Endothelial cell of umbilical vein (primary cell): ENCODE measurements around the gene ABCC10. TPM values are rescaled to one million over a fixed set of nuclear protein-coding genes. Genes with fewer than 3 reads are reported as not detected.

ENCODE experiments used
- BruUV-seq: library from RNA; stranded (reverse); fragments of 400-500 nt; replicated peaks from 2 replicates; lab custom pipeline; 2021; lab: Mats Ljungman, UMichigan
- CTCF ChIA-PET: fragments of 300-600, 350-600 bp; sonication (Branson Sonifier 250); formaldehyde crosslinking; loops from one replicate; lab custom pipeline; 2021; ENCODE audit warnings: antibody characterized with exemption, inconsistent platforms; lab: Charles Lee
- POLR2A ChIA-PET: fragments of 300-600, 350-600 bp; sonication (Branson Sonifier 250); formaldehyde crosslinking; loops from one replicate; lab custom pipeline; 2021; ENCODE audit warnings: antibody characterized with exemption, inconsistent platforms; lab: Charles Lee
- DNase-seq: peaks from one replicate; pipeline ENCODE4 v3.0.0-alpha.2; 2011; ENCODE audit warnings: low read depth, low spot score
- FAIRE-seq: peaks from 2 replicates; lab custom pipeline; 2011; peaks lifted over from hg19 to GRCh38; lab: Jason Lieb, UNC
- H2AFZ ChIP-seq: 2 replicates; pipeline ENCODE4 v1.6.0; 2012; ENCODE audit warnings: low read depth, low read length, control low read depth, inconsistent platforms
- H3K27ac ChIP-seq: 2 replicates; pipeline ENCODE4 v1.5.1; 2011; ENCODE audit warnings: low read depth, mild to moderate bottlenecking, control low read depth, low read length, moderate library complexity; ENCODE audit not compliant: insufficient read depth
- H3K27me3 ChIP-seq, 2 experiments: 2 replicates each; pipeline versions ENCODE4 v1.6.0 to v1.6.1; 2011; ENCODE audit warnings: low read length in 2 of 2, mixed read lengths in 1 of 2; ENCODE audit not compliant: control insufficient read depth in 2 of 2, insufficient read depth in 2 of 2
- H3K36me3 ChIP-seq, 2 experiments: 2 replicates in 1 of 2; 3 replicates in 1 of 2; pipeline ENCODE4 v1.5.1; 2011; ENCODE audit warnings: low read length in 2 of 2, mild to moderate bottlenecking in 1 of 2, moderate library complexity in 1 of 2; ENCODE audit not compliant: control insufficient read depth in 2 of 2, insufficient read depth in 2 of 2; ENCODE audit errors: extremely low read depth in 1 of 2
- H3K4me1 ChIP-seq: 3 replicates; pipeline ENCODE4 v1.5.1; 2011; ENCODE audit warnings: mild to moderate bottlenecking, low read length; ENCODE audit not compliant: control insufficient read depth, insufficient read depth; ENCODE audit errors: extremely low read depth
- H3K4me2 ChIP-seq: 2 replicates; pipeline ENCODE4 v1.6.1; 2011; ENCODE audit warnings: low read length, control low read depth, mixed read lengths; ENCODE audit not compliant: insufficient read depth
- H3K4me3 ChIP-seq, 3 experiments: fragments of 200-600 bp in 1 of 3; sonication (generic), shearing (Covaris generic) in 1 of 3; replicated peaks in 1 of 3; 2 replicates each; pipeline ENCODE4 v1.5.1; 2011 to 2016; ENCODE audit warnings: control low read depth in 3 of 3, low read length in 3 of 3, mild to moderate bottlenecking in 2 of 3, inconsistent platforms in 1 of 3, low read depth in 1 of 3, moderate library complexity in 1 of 3; ENCODE audit not compliant: insufficient read depth in 1 of 3
- H3K79me2 ChIP-seq: 2 replicates; pipeline ENCODE4 v1.6.0; 2012; ENCODE audit warnings: low read length, inconsistent platforms; ENCODE audit not compliant: control insufficient read depth, insufficient read depth
- H3K9ac ChIP-seq: replicated peaks from 2 replicates; pipeline ENCODE3; 2011; ENCODE audit warnings: low read length, control low read depth; ENCODE audit not compliant: insufficient read depth; ENCODE audit errors: extremely low read depth
- H3K9me1 ChIP-seq: replicated peaks from 3 replicates; pipeline ENCODE4 v1.6.0; 2011; ENCODE audit warnings: mild to moderate bottlenecking, low read length; ENCODE audit not compliant: control insufficient read depth, insufficient read depth; ENCODE audit errors: extremely low read depth
- H3K9me3 ChIP-seq: replicated peaks from 2 replicates; pipeline ENCODE4 v1.5.1; 2012; ENCODE audit warnings: low read length, inconsistent platforms; ENCODE audit not compliant: control insufficient read depth, insufficient read depth
- H4K20me1 ChIP-seq: replicated peaks from 2 replicates; pipeline ENCODE3; 2011; ENCODE audit warnings: mild to moderate bottlenecking, low read length; ENCODE audit not compliant: control insufficient read depth, insufficient read depth; ENCODE audit errors: extremely low read depth
- EZH2 ChIP-seq: IDR thresholded peaks from 2 replicates; pipeline ENCODE4 v1.6.1; 2012; ENCODE audit warnings: borderline replicate concordance, low read depth, mild to moderate bottlenecking, moderate library complexity, low read length, inconsistent platforms; ENCODE audit not compliant: severe bottlenecking
- FOS ChIP-seq: IDR thresholded peaks from 2 replicates; pipeline ENCODE4 v1.6.1; 2011; ENCODE audit warnings: mild to moderate bottlenecking, low read length, moderate library complexity, borderline replicate concordance; ENCODE audit not compliant: insufficient read depth
- GATA2 ChIP-seq: IDR thresholded peaks from 2 replicates; pipeline ENCODE4 v1.7.0; 2011; ENCODE audit warnings: low read depth, mild to moderate bottlenecking, moderate library complexity, mixed read lengths, low read length; ENCODE audit not compliant: insufficient read length, insufficient read depth
- JUN ChIP-seq: IDR thresholded peaks from 2 replicates; pipeline ENCODE4 v1.6.1; 2011; ENCODE audit warnings: borderline replicate concordance, low read depth; ENCODE audit not compliant: insufficient read length, insufficient read depth
- MYC ChIP-seq: IDR thresholded peaks from one replicate; pipeline ENCODE4 v1.6.1; 2011; ENCODE audit warnings: mild to moderate bottlenecking, low read depth, low read length
- POLR2A ChIP-seq: IDR thresholded peaks from 2 replicates; pipeline ENCODE4 v1.6.1; 2012; ENCODE audit warnings: low read depth, mild to moderate bottlenecking, control low read depth, low read length
- POLR2AphosphoS5 ChIP-seq: IDR thresholded peaks from 2 replicates; pipeline ENCODE4 v1.6.1; 2012; ENCODE audit warnings: low read depth, mild to moderate bottlenecking, control low read depth, low read length, moderate library complexity; ENCODE audit not compliant: insufficient read depth
- dilution Hi-C: fragments of 300-500 bp; cut with MboI; formaldehyde crosslinking; loops from one replicate; pipeline ENCODE4 v1.15.0; 2019; ENCODE audit warnings: low sequenced_read_pairs; ENCODE audit not compliant: extremely low pct_ligation_motif_present
- intact Hi-C: fragments of 100-400 bp; cut with micrococcal nuclease; formaldehyde crosslinking; loops from one replicate; pipeline ENCODE4 v1.10.0; 2022
- polyA plus RNA-seq, 4 experiments: library from polyadenylated mRNA; depleted of rRNA in 3 of 4; stranded (reverse) in 3 of 4; unstranded in 1 of 4; fragments of >200 nt; gene quantifications; 2 replicates each; pipeline versions ENCODE4 v1.2.1 to v1.2.3, GENCODE V29; 2011 to 2012; ENCODE audit warnings: missing spikeins in 1 of 4
- total RNA-seq: library from RNA; stranded (reverse); gene quantifications from 2 replicates; pipeline ENCODE4 v1.2.3, GENCODE V29; 2021
- TF ChIP-seq, protein P1 (sequence below): IDR thresholded peaks from 2 replicates; pipeline ENCODE4 v1.6.1; 2011; ENCODE audit not compliant: insufficient read depth, insufficient read length
- TF ChIP-seq, protein P2 (sequence below), 2 donors: IDR thresholded peaks; 1 replicate in 1 of 2; 2 replicates in 1 of 2; pipeline ENCODE4 v1.5.1; 2011; ENCODE audit warnings: low read length in 2 of 2, mild to moderate bottlenecking in 2 of 2, moderate library complexity in 2 of 2, control low read depth in 1 of 2, inconsistent platforms in 1 of 2, low read depth in 1 of 2; ENCODE audit not compliant: insufficient read depth in 1 of 2; ENCODE audit errors: extremely low read depth in 1 of 2

ABCC10 gene
- total and polyA plus RNA-seq, 2 donors (not counting 3 experiments of a cell fraction or from before 2014, with no cell fraction given) = 29.2 to 37.9 TPM

DNA sequence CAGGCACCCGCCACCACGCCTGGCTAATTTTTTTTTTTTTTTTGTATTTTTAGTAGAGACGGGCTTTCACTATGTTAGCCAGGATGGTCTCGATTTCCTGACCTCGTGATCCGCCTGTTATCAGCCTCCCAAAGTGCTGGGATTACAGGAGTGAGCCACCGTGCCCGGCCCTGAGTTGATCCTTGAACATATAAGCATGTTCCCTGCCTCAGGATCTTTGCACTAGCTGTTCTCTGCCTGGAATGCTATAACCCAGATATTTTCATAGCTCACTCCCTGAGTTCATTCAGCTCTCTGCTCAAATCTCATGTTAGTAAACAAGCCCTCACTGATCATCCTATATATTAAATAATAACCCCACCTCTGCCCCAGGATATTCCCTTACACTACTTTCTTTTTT lies 37.0 kb downstream of the ABCC10 start:
- no peaks in the 10 kb centered on the region for H3K4me1 ChIP-seq
- no peaks in the 10 kb centered on the region for H3K9me3 ChIP-seq
- intact Hi-C loops = no loop called here
- no peak overlapping the region for H3K4me2 ChIP-seq
- no peak overlapping the region for H3K9ac ChIP-seq
- no peak overlapping the region for H3K27ac ChIP-seq
- FAIRE-seq (no peak), DNase-seq (no peak)
- no peak overlapping the region for H3K4me3 ChIP-seq
- peaks cover 14 to 26% of the 10 kb centered on the region in 2 experiments for H3K27me3 ChIP-seq
- no peaks in the 10 kb centered on the region for H4K20me1 ChIP-seq
- no peaks in the 10 kb centered on the region for H3K9me1 ChIP-seq
- dilution Hi-C loops = no loop called here
- ChIA-PET CTCF (interaction anchor here (0.7 to 21.3 kb wide), 2 partner anchors 37 to 52 kb away, joined by 3 to 289 read pairs; partner anchors contain the start of genes LRRC73, POLR1C and YIPF3), POLR2A (interaction anchor here (0.7 kb wide), 3 partner anchors 12 to 311 kb away, joined by 3 to 5 read pairs (median 3); no protein-coding TSS in a partner anchor)
- BruUV-seq = no TSS peak
- H3K36me3 ChIP-seq = no peaks in the 10 kb centered on the region
- H3K79me2 ChIP-seq = no peaks in the 10 kb centered on the region
- TF ChIP-seq GATA2 = no peak
- no peak for TF ChIP-seq MYC
- TF ChIP-seq, protein P1, sequence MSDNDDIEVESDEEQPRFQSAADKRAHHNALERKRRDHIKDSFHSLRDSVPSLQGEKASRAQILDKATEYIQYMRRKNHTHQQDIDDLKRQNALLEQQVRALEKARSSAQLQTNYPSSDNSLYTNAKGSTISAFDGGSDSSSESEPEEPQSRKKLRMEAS = no peak
- TF ChIP-seq EZH2 = no peak
- no peak for TF ChIP-seq POLR2AphosphoS5
- TF ChIP-seq JUN = no peak
- TF ChIP-seq, protein P2, sequence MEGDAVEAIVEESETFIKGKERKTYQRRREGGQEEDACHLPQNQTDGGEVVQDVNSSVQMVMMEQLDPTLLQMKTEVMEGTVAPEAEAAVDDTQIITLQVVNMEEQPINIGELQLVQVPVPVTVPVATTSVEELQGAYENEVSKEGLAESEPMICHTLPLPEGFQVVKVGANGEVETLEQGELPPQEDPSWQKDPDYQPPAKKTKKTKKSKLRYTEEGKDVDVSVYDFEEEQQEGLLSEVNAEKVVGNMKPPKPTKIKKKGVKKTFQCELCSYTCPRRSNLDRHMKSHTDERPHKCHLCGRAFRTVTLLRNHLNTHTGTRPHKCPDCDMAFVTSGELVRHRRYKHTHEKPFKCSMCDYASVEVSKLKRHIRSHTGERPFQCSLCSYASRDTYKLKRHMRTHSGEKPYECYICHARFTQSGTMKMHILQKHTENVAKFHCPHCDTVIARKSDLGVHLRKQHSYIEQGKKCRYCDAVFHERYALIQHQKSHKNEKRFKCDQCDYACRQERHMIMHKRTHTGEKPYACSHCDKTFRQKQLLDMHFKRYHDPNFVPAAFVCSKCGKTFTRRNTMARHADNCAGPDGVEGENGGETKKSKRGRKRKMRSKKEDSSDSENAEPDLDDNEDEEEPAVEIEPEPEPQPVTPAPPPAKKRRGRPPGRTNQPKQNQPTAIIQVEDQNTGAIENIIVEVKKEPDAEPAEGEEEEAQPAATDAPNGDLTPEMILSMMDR (IDR thresholded peaks at IDR 0.05; ENCODE audit: extremely low read depth in 1 of 2, insufficient read depth in 1 of 2, low read depth in 1 of 2, low read length in 2 of 2) = no peak
- TF ChIP-seq FOS = no peak
- no peak for TF ChIP-seq POLR2A
- no peak overlapping the region for H2AFZ ChIP-seq
